NCI-H1105 (cell line): ENCODE results near the gene KRT3.

Experiments used
- DNase-seq: peaks from one replicate; lab custom pipeline; 2025; lab: John Stamatoyannopoulos, UW

The KRT3 gene

DNA sequence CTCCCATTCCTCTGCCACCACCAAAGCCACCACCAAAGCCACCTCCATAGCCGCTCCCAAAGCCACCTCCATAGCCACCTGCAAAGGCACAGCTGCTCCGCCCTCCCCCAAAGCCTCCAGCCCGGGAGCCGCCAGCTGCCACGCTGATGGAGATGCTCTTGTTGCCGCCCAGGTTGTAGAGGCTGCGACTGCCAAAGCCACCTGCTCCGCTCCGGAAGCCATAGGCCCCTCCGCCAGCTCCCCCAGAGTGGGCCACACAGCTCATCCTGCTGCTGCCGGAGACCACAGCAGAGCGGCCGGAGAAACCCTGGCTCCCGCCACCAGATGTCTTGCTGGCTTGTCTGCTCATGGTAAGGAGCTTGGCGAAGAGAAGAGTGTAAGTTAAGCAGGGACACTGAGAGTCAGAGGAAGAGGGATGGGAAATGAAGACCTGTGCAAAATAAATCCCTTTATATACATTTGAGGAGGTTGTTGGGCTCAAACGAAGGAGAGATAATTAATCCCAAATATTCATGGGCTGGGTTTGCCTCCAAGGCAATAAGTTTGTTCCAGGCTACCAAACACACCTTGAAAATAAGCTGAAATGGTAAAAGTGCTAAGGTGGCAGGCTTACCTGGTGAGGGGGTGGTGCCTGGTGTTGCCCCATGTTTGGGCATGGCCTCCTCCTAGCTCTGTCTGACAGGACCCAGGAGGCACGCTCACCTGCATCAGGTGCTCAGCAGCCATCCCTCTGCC lies at the start of gene KRT3:
Gene KRT3, minus strand, starts transcription at position 424 of the 735 bp plus-strand sequence. Its CDS starts 75 bp downstream, at position 349.
- no peak for DNase-seq

DNA sequence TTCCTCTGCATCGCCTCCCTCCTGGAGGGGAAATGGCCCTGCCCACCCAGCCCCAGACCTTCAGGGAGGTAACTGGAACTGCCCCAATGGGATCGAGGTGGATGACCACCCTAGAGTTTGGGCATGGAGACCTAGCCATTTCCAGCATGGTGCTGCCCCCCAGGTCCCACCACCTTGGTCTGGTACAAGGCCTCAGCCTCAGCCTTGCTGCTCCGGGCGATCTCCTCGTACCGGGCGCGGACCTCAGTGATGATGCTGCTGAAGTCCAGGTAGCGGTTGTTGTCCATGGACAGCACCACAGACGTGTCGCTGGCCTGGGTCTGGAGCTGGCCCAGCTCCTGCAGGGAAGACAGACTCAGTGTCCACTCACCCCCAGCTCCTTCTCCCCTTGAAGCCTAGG lies 48.5 kb upstream of the KRT3 start:
- no peak for DNase-seq

DNA sequence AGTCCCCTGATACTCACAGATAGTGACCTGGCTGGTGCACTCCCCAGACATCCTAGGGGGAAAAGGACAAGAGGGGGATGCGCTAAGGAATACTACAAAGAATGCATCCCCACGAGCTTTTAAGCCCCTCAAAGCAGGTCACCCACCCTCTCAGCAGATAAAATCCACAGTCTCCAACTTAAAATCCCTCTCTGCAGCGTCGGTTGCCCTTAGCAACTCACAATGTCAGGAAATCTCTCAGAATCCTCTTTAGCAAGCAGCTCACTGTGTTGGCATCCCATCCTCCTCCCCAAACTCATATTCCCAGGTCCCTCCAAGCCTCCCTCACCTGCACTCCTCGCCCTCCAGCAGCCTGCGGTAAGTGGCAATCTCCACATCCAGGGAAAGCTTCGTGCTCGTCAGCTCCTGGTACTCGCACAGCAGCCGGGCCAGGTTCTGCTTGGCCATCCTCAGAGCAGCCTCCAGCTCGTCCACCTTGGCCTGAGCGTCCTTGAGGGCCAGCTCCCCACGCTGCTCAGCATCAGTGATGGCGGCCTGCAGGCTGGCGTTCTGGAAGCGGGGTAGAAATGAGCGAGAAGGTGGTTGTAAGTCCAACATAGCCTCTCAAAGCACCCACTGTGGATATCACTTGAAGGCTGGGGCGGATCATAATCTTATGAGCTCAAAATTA lies 43.7 kb upstream of the KRT3 start:
- DNase-seq = no peak

GRCh38 chr12:52838609-52839435 lies 42.9 kb upstream of the KRT3 start:
- DNase-seq = no peak

GRCh38 chr12:52837781-52838608 lies 42.1 kb upstream of the KRT3 start:
- DNase-seq = no peak

GRCh38 chr12:52837413-52837741 lies 41.5 kb upstream of the KRT3 start:
- no peak for DNase-seq

DNA sequence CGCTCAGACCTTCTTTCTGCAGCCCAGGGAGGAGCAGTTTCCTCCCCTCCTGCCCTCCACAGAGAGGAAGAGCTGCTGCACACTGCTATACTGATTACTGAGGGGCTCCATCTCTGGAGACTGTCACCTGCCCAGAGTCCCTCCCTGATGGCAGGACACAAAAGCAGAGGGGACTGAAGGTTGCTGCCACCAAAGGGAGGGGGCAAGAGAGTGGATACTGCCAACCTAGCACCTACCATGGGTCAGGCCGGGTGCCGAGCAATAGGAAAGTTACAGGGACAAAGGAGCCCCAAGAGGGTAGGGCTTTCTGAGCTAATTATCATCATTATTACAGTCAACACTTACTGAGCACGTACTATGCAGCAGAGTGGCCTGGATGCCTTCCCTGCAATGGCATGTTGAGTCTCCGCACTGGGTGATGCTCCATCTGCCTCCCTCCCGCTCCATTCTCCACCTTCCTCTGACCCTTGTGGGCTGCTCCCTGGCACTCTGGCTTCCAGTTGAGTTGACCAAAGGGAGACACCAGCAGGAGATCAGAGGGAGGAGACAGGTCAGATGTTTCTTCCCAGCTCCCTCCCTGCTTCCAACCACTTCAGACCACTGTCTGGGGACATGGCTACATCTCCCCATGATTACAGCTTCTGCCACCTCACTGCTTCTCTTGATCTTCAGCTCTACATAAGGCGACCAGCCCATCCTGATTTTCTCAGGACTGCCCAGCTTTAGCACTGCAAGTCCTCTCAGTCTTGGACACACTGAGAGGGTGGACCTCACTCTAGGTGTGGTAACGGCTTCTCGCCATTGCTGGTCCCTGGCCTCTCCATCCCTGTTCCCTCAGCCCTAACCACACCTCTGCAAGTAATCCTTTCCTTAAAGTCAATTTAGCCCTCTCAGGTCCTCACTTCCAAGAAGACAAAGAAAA lies 40.8 kb upstream of the KRT3 start:
- DNase-seq = no peak

DNA sequence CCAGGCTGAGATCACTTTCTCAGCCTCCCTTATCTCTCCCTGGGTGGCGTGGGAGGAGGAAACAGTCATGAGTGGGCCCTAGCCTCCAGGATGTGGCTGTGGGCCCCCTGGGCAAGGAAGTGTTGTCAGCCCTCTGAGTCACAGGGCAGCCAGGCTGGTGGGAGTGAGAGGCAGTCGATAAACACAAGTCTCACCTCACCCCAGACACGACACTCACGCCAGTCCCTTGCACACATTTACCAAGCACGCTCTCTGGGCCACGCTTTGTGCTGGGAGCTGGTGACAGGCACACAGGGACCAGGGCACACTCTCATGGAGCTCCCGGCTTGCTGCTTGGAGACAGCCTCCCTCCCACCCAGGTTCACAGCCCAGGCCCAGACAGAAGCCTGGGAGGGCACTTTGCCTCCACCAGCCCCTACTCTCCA lies 40.1 kb upstream of the KRT3 start:
- DNase-seq = no peak

GRCh38 chr12:52835271-52836041 lies 39.5 kb upstream of the KRT3 start:
- DNase-seq = no peak

GRCh38 chr12:52834727-52835001 lies 38.7 kb upstream of the KRT3 start:
- DNase-seq = no peak

DNA sequence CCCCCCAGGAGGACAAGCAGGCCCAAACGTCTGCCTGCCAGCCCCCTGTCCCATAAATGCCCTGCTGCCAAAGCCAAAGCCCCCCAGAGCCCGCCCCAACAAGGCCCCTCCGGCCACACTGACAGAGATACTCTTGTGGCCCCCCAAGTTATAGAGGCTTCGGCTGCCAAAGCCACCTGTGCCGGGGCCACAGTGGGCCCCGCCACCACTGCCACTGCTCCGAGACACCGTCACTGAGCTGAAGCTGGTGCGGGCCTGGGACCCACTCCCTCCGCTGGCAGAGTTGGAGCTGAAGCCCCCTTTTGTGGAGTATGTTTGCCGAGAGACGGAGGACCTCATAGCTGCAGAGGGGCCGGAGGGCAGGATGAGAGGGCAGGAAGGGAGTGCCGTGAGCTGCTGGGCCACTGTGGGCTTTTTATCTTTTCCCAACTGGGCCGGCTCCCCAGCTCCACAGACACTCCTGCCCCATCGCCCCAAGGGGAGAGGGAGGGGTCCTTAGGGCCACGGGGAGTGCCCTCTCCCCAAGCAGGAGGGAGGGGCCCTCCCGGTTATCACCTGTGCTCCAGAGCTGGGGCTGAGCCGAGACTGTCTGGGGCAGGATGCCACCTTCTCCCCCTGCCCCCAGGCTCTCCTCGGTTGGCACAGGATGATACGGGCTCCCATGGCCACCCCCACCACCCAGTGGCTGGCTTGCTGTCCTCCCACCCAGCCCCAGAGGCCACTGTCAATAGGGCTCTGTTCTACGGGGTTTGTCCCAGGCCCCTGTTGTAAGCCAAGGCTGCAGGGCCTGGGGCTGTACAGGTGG lies 38.2 kb upstream of the KRT3 start, which contains the start of gene KRT79:
Gene KRT79, minus strand, starts transcription at position 390 of the 805 bp plus-strand sequence. Its CDS starts 51 bp downstream, at position 339.
- no peak for DNase-seq

- DNase-seq = no peak
These were observed 37.3 kb upstream of the KRT3 start for GRCh38 chr12:52832985-52833905.

- DNase-seq = no peak
These were observed 36.5 kb upstream of the KRT3 start for GRCh38 chr12:52832451-52832850.

DNA sequence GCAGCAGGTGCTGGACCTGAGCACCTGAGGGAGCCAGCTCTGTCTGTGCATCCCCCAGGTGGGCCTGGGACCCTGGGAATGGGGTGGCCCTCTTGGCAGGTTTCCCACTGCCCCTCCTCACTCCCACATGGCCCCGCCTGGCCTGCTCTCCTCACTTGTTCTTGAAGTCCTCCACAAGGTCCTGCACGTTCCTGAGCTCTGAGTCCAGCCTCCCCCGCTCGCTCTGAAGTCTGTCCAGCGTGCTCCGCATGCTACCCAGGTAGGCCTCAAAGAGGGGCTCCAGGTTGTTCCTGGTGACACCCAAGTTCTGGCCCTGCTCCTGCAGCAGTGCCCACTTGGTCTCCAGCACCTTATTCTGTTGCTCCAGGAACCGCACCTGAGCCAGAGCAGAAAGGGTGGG lies 35.3 kb upstream of the KRT3 start:
- DNase-seq = no peak

DNA sequence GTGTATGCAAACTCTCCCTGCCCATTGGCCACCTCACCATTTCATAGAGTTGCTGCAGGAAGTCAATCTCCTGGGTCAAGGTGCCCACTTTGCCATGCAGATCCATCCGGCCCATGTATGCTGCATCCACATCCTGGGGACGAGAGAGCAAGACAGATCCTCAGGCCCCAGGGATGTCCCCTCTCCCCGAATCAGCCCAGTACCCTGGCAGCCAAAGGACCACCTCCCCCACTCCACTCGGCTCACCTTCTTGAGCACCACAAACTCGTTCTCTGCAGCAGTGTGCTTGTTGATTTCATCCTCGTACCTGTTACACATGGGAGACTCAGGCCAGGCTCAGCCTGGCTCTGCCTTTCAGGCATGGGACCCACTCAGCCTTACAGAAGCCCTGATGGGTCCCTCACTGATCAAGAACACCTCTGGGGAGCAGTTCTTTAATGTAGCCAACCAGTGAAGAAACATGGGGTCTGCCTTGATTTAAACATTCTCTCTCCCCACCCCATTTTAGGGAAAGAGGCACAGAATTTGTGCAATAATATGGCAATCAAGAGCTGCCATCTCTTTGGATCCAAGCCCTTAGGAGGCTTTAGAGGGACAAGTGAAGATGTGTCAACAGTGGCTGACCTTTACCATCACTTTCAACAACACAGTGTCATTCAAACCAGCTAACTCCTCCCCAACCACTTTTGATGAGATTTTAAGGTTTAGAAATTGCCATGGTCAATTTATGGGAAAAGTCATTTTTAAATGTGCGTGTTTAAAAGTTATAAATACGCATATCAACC lies 34.3 kb upstream of the KRT3 start:
- no peak for DNase-seq

DNA sequence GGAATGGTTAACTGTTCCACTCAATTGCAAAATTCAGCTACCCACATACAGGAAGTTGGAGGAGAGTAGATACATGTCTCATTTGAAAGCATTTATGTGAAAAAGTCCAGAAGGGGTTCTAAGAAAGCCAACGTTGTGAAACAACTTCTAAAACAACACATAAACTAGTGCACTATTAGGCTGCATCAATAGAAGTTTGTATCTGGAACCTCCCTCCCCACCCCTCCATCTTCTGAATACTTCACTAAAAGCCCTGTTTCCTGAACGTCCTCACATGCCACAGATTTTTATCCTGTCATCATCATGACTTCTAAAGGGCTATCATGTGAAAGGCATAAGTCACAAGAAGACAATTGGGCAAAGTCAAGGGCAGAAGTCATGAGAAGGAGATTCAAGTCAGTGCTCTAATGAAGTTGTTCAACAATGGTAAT lies 32.7 kb upstream of the KRT3 start:
- no peak for DNase-seq

DNA sequence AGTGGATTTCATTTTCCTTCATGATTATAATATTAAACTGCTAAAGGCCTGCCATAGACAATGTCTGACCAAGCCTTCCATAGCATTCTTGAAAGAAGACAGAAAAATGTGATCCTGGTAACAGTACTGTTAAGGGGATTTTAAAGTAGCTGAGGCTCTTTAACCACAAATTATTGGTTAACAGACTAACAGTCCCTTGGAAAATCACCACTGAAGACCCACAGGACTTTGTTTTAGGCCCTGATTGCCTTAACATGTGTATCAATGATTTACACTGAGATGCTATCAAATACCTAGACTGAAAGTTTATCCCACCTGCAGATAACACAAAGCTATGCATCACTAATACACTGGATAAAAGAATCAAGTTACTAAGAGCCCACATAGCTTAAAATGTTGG lies 32.2 kb upstream of the KRT3 start:
- no peak for DNase-seq
